ENCODE measurements around the gene JARID2.

DNA sequence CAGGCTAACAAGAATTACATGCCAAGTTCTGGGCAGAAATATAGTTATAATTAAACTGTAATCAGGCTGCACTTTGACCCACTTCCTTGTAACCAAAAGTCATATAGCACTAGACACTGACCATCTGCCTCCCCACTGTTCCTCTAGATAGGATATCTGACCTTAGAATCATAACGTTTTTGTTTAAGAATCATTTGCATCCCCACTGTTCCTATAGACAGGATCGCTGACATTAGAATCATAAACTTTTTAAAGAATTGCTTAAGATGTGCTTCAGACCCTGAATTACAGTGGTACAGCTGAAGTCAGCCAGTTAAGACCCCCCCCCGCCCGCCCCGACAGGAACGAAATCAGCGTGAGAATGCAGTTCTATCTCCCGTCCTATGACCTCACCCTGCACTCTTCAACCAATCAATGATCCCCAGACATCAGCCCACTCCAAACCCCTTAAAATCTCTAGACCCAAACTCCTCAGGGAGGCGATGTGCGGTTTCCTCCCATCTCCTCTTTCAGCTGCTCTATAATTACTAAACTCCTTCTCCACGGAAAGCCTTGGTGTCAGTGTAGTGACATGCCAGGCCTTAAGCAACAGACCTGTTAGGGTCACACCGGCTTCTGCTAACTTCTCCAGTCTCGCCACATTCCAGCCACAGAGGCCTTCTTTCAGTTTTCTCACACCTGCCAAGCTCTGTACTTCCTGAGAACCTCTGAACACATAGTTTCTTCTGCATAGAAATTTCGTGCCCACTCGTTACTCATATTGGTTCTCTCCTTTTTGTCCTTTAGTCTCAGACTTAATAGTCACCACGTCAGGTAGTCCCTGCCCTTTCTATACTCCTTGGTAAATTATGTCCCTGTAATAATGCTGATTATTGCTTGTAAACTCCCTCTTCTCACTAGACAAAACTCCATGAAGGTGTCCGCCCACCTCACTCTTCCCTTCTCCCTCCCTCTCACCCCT, 323.4 kb downstream of the JARID2 start:
- TF ChIP-seq CTCF (IDR thresholded peaks at IDR 0.05) (no peak), POLR2A (IDR thresholded peaks at IDR 0.05) (no peak)

Measured in testis (tissue), 2 donors.